Measurements from ENCODE around the gene PGM2L1.
"Not testable (repeated sequence)": the region's sequence is repeated elsewhere in the genome, so short reads cannot be mapped to it uniquely, and the experiment has no call there.

PGM2L1 gene

GRCh38 chr11:74397501-74398243 lies 561 bp downstream of the PGM2L1 start:
- DNase-seq, result peak; percentile 44

- DNase-seq, result no peak
Measured at GRCh38 chr11:74392256-74392655, 6.0 kb downstream of the PGM2L1 start.

GRCh38 chr11:74391193-74391592 lies 7.0 kb downstream of the PGM2L1 start:
- DNase-seq, result no peak

GRCh38 chr11:74390697-74391096 lies 7.5 kb downstream of the PGM2L1 start:
- DNase-seq, result no peak

- peak; percentile 26 for DNase-seq
Measured at GRCh38 chr11:74388678-74389327, 9.4 kb downstream of the PGM2L1 start.

- DNase-seq, result no peak
Measured at GRCh38 chr11:74384641-74385040, 13.6 kb downstream of the PGM2L1 start.

- no peak for DNase-seq
Measured at GRCh38 chr11:74380746-74381439, 17.3 kb downstream of the PGM2L1 start.

GRCh38 chr11:74377689-74378088 lies 20.5 kb downstream of the PGM2L1 start:
- DNase-seq, result no peak

- DNase-seq, result no peak
Measured at GRCh38 chr11:74373382-74373781, 24.9 kb downstream of the PGM2L1 start.

- no peak for DNase-seq
Measured at GRCh38 chr11:74371269-74372052, 26.8 kb downstream of the PGM2L1 start.

- DNase-seq, result no peak
Measured at GRCh38 chr11:74370123-74370522, 28.1 kb downstream of the PGM2L1 start.

- DNase-seq, result no peak
Measured at GRCh38 chr11:74367881-74368280, 30.4 kb downstream of the PGM2L1 start.

GRCh38 chr11:74366576-74366975 lies 31.7 kb downstream of the PGM2L1 start:
- DNase-seq, result no peak

- not testable (repeated sequence) for DNase-seq
Measured at GRCh38 chr11:74365805-74366204, 32.4 kb downstream of the PGM2L1 start.

- DNase-seq, result no peak
Measured at GRCh38 chr11:74357449-74357848, 40.8 kb downstream of the PGM2L1 start.

GRCh38 chr11:74355626-74356025 lies 42.6 kb downstream of the PGM2L1 start:
- no peak for DNase-seq

GRCh38 chr11:74354036-74354435 lies 44.2 kb downstream of the PGM2L1 start:
- no peak for DNase-seq

- no peak for DNase-seq
Measured at GRCh38 chr11:74347381-74347780, 50.9 kb downstream of the PGM2L1 start.

- no peak for DNase-seq
Measured at GRCh38 chr11:74345420-74345819, 52.8 kb downstream of the PGM2L1 start.

GRCh38 chr11:74341921-74342320 lies 56.3 kb downstream of the PGM2L1 start:
- no peak for DNase-seq

GRCh38 chr11:74339619-74340018 lies 58.6 kb downstream of the PGM2L1 start:
- DNase-seq, result no peak

GRCh38 chr11:74338963-74339362 lies 59.3 kb downstream of the PGM2L1 start:
- DNase-seq, result no peak

- no peak for DNase-seq
Measured at GRCh38 chr11:74333193-74333592, 65.0 kb downstream of the PGM2L1 start.

All from CD4-positive, alpha-beta T cell treated with Interleukin-15 for 1 hour (primary cell).